K562 treated with DMSO at 1 percent for 24 hours (cell line): ENCODE data around the gene ASAH2. TPM values are rescaled to one million over a fixed set of nuclear protein-coding genes. Genes with fewer than 3 reads are reported as not detected.

ENCODE experiments used
- total RNA-seq: library from RNA; unstranded; fragments of 300-600 nt; gene quantifications from 2 replicates; pipeline ENCODE4 v1.2.3, GENCODE V29; 2022; ENCODE audit warnings: low read depth; ENCODE audit not compliant: insufficient read depth

Gene ASAH2
- 5.7 and 13.4 TPM in 2 replicates for total RNA-seq

DNA sequence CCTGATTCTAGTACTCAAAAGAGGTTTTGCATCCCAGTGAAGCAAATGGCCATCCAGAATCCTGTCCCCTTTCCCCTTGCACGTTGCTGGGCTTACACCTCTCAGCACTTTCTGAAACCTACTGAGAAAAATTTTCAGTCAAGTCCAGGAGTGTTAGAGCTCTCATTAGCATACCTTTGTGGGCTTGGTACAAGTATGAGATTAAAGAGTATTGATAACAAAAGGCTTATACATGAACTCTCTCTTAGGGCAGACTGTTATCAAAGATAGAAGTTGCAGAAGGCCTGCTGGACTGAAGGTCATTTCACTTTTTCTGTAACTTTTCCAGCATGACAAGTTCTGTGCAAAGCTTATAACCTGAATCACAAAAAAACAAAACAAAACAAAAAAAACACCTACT is at the start of gene ASAH2:
Gene ASAH2 (minus strand): TSS at position 123 of the 400 bp plus-strand sequence. CDS start 2,906 bp downstream, outside the sequence.

Other genes starting within 250 kb of the ASAH2 start
- 17.3 and 20.6 TPM in 2 replicates for gene WASHC2A, start 183.6 kb downstream of the ASAH2 start, total RNA-seq